ENCODE measurements around the gene RHBDL2. TPM values are rescaled to one million over a fixed set of nuclear protein-coding genes. Genes with fewer than 3 reads are reported as not detected.
"Not testable (repeated sequence)": the region's sequence is repeated elsewhere in the genome, so short reads cannot be mapped to it uniquely, and the experiment has no call there.

Gene RHBDL2
- total RNA-seq, 6 experiments from 2014 or later: 0.11 to 1.2 (median 0.51) TPM

GRCh38 chr1:38917337-38917736, 24.3 kb downstream of the RHBDL2 start:
- TF ChIP-seq CTCF (IDR thresholded peaks at IDR 0.05): no peak
- Mint-ChIP-seq H3K4me1 (ENCODE audit: low read depth) (no peaks in the 10 kb centered on the region), H3K27ac (no peak overlapping the region), H3K27me3 (ENCODE audit: insufficient read depth) (no peaks in the 10 kb centered on the region), H3K9me3 (no peaks in the 10 kb centered on the region), H3K36me3 (ENCODE audit: low read depth) (no peaks in the 10 kb centered on the region), H3K4me3 (no peak overlapping the region)
- DNase-seq: no peak

GRCh38 chr1:38915352-38915948, 26.2 kb downstream of the RHBDL2 start:
- Mint-ChIP-seq H3K9me3 (no peaks in the 10 kb centered on the region), H3K36me3 (ENCODE audit: low read depth) (no peaks in the 10 kb centered on the region), H3K27ac (no peak overlapping the region), H3K4me1 (ENCODE audit: low read depth) (no peaks in the 10 kb centered on the region), H3K4me3 (no peak overlapping the region), H3K27me3 (ENCODE audit: insufficient read depth) (no peaks in the 10 kb centered on the region)
- TF ChIP-seq CTCF (IDR thresholded peaks at IDR 0.05): no peak
- no peak for DNase-seq

- not testable (repeated sequence) for H3K27me3 Mint-ChIP-seq (ENCODE audit: insufficient read depth); DNase-seq; H3K4me3 Mint-ChIP-seq; H3K27ac Mint-ChIP-seq; H3K4me1 Mint-ChIP-seq (ENCODE audit: low read depth); H3K36me3 Mint-ChIP-seq (ENCODE audit: low read depth); H3K9me3 Mint-ChIP-seq
These were observed 26.7 kb downstream of the RHBDL2 start for GRCh38 chr1:38914908-38915307.

- TF ChIP-seq CTCF (IDR thresholded peaks at IDR 0.05): no peak
- H3K27ac Mint-ChIP-seq: no peak overlapping the region
- DNase-seq: no peak
- peaks cover 10% of the 10 kb centered on the region for H3K9me3 Mint-ChIP-seq
- no peaks in the 10 kb centered on the region for H3K4me1 Mint-ChIP-seq (ENCODE audit: low read depth)
- H3K27me3 Mint-ChIP-seq (ENCODE audit: insufficient read depth): no peaks in the 10 kb centered on the region
- peaks cover 6% of the 10 kb centered on the region for H3K36me3 Mint-ChIP-seq (ENCODE audit: low read depth)
- no peak overlapping the region for H3K4me3 Mint-ChIP-seq
These were observed 32.8 kb downstream of the RHBDL2 start for GRCh38 chr1:38908821-38909220.

- Mint-ChIP-seq H3K27me3 (ENCODE audit: insufficient read depth) (no peaks in the 10 kb centered on the region), H3K27ac (no peak overlapping the region), H3K4me3 (no peak overlapping the region), H3K9me3 (peaks cover 10% of the 10 kb centered on the region), H3K36me3 (ENCODE audit: low read depth) (peaks cover 6% of the 10 kb centered on the region), H3K4me1 (ENCODE audit: low read depth) (no peaks in the 10 kb centered on the region)
- TF ChIP-seq CTCF (IDR thresholded peaks at IDR 0.05): no peak
- no peak for DNase-seq
These were observed 35.6 kb downstream of the RHBDL2 start for GRCh38 chr1:38905985-38906384.

- Mint-ChIP-seq H3K4me1 (ENCODE audit: low read depth) (peaks cover 10% of the 10 kb centered on the region), H3K36me3 (ENCODE audit: low read depth) (no peaks in the 10 kb centered on the region), H3K27ac (no peak overlapping the region), H3K4me3 (no peak overlapping the region), H3K9me3 (no peaks in the 10 kb centered on the region), H3K27me3 (ENCODE audit: insufficient read depth) (no peaks in the 10 kb centered on the region)
- TF ChIP-seq CTCF (IDR thresholded peaks at IDR 0.05): no peak
- no peak for DNase-seq
These were observed 42.1 kb downstream of the RHBDL2 start for GRCh38 chr1:38899560-38899959.

Measured in HFFc6 (cell line).